ENCODE measurements around the gene SYNGR2. TPM values are rescaled to one million over a fixed set of nuclear protein-coding genes. Genes with fewer than 3 reads are reported as not detected.
A peak's percentile ranks its signal among the peaks of the same experiment; 100 is the strongest.

The SYNGR2 gene
- total and polyA plus RNA-seq, 9 of the 15 experiments (the other 6 are each of a cell fraction or from before 2014, with no cell fraction given): 1.4 to 173 (median 87.8) TPM

- peak; percentile 36; the same call in 1 of the 2 replicates for TF ChIP-seq ZNF740 (CRISPR knock-in tag; IDR thresholded peaks at IDR 0.05)
- no peak for TF ChIP-seq ZNF740 (tag; IDR thresholded peaks at IDR 0.05)
- TF ChIP-seq ZNF133 (CRISPR knock-in tag; IDR thresholded peaks at IDR 0.05): 0 out of 2 replicates have a peak, but pooled peaks have one; percentile 32
- no peak for TF ChIP-seq RBM34 (IDR thresholded peaks at IDR 0.05; ENCODE audit: borderline replicate concordance, insufficient read depth, low read length)
- peak; percentile 88; the same call in 1 of the 2 replicates for TF ChIP-seq ZNF511 (CRISPR knock-in tag; IDR thresholded peaks at IDR 0.05)
- no peak for TF ChIP-seq ZNF347 (CRISPR knock-in tag; IDR thresholded peaks at IDR 0.05; ENCODE audit: low read depth)
- no peak for TF ChIP-seq SRSF3 (IDR thresholded peaks at IDR 0.05; ENCODE audit: insufficient read depth, low read length)
- TF ChIP-seq RB1 (IDR thresholded peaks at IDR 0.05; ENCODE audit: low read depth): peak; percentile 100
- TF ChIP-seq EWSR1 (IDR thresholded peaks at IDR 0.05; ENCODE audit: borderline replicate concordance, low read depth, partially characterized antibody): no peak
- TF ChIP-seq SIRT6 (IDR thresholded peaks at IDR 0.05; ENCODE audit: low read depth, low read length): no peak
- TF ChIP-seq TRIM25 (IDR thresholded peaks at IDR 0.05; ENCODE audit: borderline replicate concordance): no peak
- TF ChIP-seq ZNF311 (CRISPR knock-in tag; IDR thresholded peaks at IDR 0.05): no peak
- no peak for TF ChIP-seq U2AF2 (optimal IDR thresholded peaks at IDR 0.05; ENCODE audit: low read depth, low read length)
- no peak for TF ChIP-seq RBBP5 (IDR thresholded peaks at IDR 0.05; ENCODE audit: borderline replicate concordance, insufficient read depth, low read length, poor library complexity, severe bottlenecking)
- no peak for TF ChIP-seq RNF219 (CRISPR knock-in tag; IDR thresholded peaks at IDR 0.05)
These were observed 18.6 kb downstream of the SYNGR2 start, which contains the start of the genes AFMID and TK1 (continued) for GRCh38 chr17:78186692-78187595.

Measured in K562 (cell line).